ENCODE data around the gene SLC11A1.
A peak's percentile ranks its signal among the peaks of the same experiment; 100 is the strongest.

SLC11A1 gene

GRCh38 chr2:218341381-218341780, 40.7 kb upstream of the SLC11A1 start:
- intact Hi-C loops (cut with DNase I; ENCODE audit: low total_unique reads): no loop called here

GRCh38 chr2:218342837-218343236, 39.2 kb upstream of the SLC11A1 start:
- Histone ChIP-seq H3K27ac (peak overlapping the region; percentile 41 to 64), H3K4me1 (peaks cover 0 to 36% (median 29%) of the 10 kb centered on the region in 4 donors), H3K27me3 (no peaks in the 10 kb centered on the region), H3K4me3 (no peak overlapping the region), H3K36me3 (peaks cover 0 to 4% (median 0%) of the 10 kb centered on the region in 3 donors), H3K9me3 (no peaks in the 10 kb centered on the region)
- intact Hi-C loops (cut with DNase I; ENCODE audit: low total_unique reads): no loop called here
- DNase-seq: no peak
- no peak for TF ChIP-seq CTCF (IDR thresholded peaks at IDR 0.05)

More at GRCh38 chr2:218341381-218341780, 40.7 kb upstream of the SLC11A1 start:
- TF ChIP-seq CTCF (IDR thresholded peaks at IDR 0.05): no peak
- Histone ChIP-seq H3K4me1 (peaks cover 0 to 36% (median 29%) of the 10 kb centered on the region in 4 donors), H3K27ac (no peak overlapping the region), H3K9me3 (no peaks in the 10 kb centered on the region), H3K27me3 (no peaks in the 10 kb centered on the region), H3K36me3 (peaks cover 0 to 4% (median 0%) of the 10 kb centered on the region in 3 donors), H3K4me3 (no peak overlapping the region)
- DNase-seq: no peak

GRCh38 chr2:218343591-218343990, 38.5 kb upstream of the SLC11A1 start:
- peak in 1 of 2 donors; percentile 84 for DNase-seq
- no peaks in the 10 kb centered on the region for H3K27me3 ChIP-seq
- intact Hi-C loops (cut with DNase I; ENCODE audit: low total_unique reads): no loop called here
- peaks cover 0 to 36% (median 29%) of the 10 kb centered on the region in 4 donors for H3K4me1 ChIP-seq
- peaks cover 0 to 4% (median 0%) of the 10 kb centered on the region in 3 donors for H3K36me3 ChIP-seq
- no peak for TF ChIP-seq CTCF (IDR thresholded peaks at IDR 0.05)
- no peak overlapping the region for H3K4me3 ChIP-seq
- H3K9me3 ChIP-seq: no peaks in the 10 kb centered on the region
- peak overlapping the region; percentile 41 to 64 for H3K27ac ChIP-seq

GRCh38 chr2:218344090-218344754, 37.9 kb upstream of the SLC11A1 start:
- H3K36me3 ChIP-seq: peaks cover 0 to 4% (median 0%) of the 10 kb centered on the region in 3 donors
- DNase-seq: no peak
- no peak overlapping the region for H3K4me3 ChIP-seq
- no peaks in the 10 kb centered on the region for H3K27me3 ChIP-seq
- peak overlapping the region; percentile 41 to 64 for H3K27ac ChIP-seq
- intact Hi-C loops (cut with DNase I; ENCODE audit: low total_unique reads): no loop called here
- TF ChIP-seq CTCF (IDR thresholded peaks at IDR 0.05): no peak
- peaks cover 0 to 36% (median 29%) of the 10 kb centered on the region in 4 donors for H3K4me1 ChIP-seq
- H3K9me3 ChIP-seq: no peaks in the 10 kb centered on the region

GRCh38 chr2:218344755-218345417, 37.2 kb upstream of the SLC11A1 start:
- intact Hi-C loops (cut with DNase I; ENCODE audit: low total_unique reads): no loop called here
- Histone ChIP-seq H3K27me3 (no peaks in the 10 kb centered on the region), H3K9me3 (no peaks in the 10 kb centered on the region), H3K4me3 (no peak overlapping the region), H3K27ac (peak overlapping the region; percentile 41 to 64), H3K36me3 (peaks cover 0 to 4% (median 0%) of the 10 kb centered on the region in 3 donors), H3K4me1 (peaks cover 0 to 36% (median 29%) of the 10 kb centered on the region in 4 donors)
- no peak for DNase-seq
- TF ChIP-seq CTCF (IDR thresholded peaks at IDR 0.05): no peak
